ENCODE results near the gene BMPER. TPM values are rescaled to one million over a fixed set of nuclear protein-coding genes. Genes with fewer than 3 reads are reported as not detected.

Gene BMPER
- total RNA-seq, 1 donor from 2014 or later = not detected

GRCh38 chr7:33940503-33940902, 35.2 kb downstream of the BMPER start:
- CTCF ChIA-PET = no interaction called here
- no peak overlapping the region for H3K4me3 Mint-ChIP-seq
- POLR2A ChIA-PET = no interaction called here

GRCh38 chr7:33941418-33941817, 36.1 kb downstream of the BMPER start:
- CTCF ChIA-PET = no interaction called here

More at GRCh38 chr7:33940503-33940902, 35.2 kb downstream of the BMPER start:
- Mint-ChIP-seq H3K9me3 (no peaks in the 10 kb centered on the region), H3K4me1 (no peaks in the 10 kb centered on the region), H3K36me3 (ENCODE audit: low read depth) (no peaks in the 10 kb centered on the region), H3K27ac (no peak overlapping the region), H3K27me3 (no peaks in the 10 kb centered on the region)
- DNase-seq (no peak), ATAC-seq (ENCODE audit: low read depth) (no peak)
- intact Hi-C loops (cut with micrococcal nuclease) = no loop called here
- TF ChIP-seq CTCF (IDR thresholded peaks at IDR 0.05) = no peak

GRCh38 chr7:33946094-33946699, 40.9 kb downstream of the BMPER start:
- no peaks in the 10 kb centered on the region for H3K36me3 Mint-ChIP-seq (ENCODE audit: low read depth)
- no peak for TF ChIP-seq CTCF (IDR thresholded peaks at IDR 0.05)
- H3K4me1 Mint-ChIP-seq = no peaks in the 10 kb centered on the region
- ATAC-seq (ENCODE audit: low read depth) (no peak), DNase-seq (no peak)
- H3K9me3 Mint-ChIP-seq = peaks cover 4% of the 10 kb centered on the region
- ChIA-PET CTCF (no interaction called here), POLR2A (no interaction called here)
- no peak overlapping the region for H3K4me3 Mint-ChIP-seq
- intact Hi-C loops (cut with micrococcal nuclease) = no loop called here
- no peak overlapping the region for H3K27ac Mint-ChIP-seq
- peaks cover 6% of the 10 kb centered on the region for H3K27me3 Mint-ChIP-seq

More at GRCh38 chr7:33941418-33941817, 36.1 kb downstream of the BMPER start:
- POLR2A ChIA-PET = no interaction called here
- intact Hi-C loops (cut with micrococcal nuclease) = no loop called here
- ATAC-seq (ENCODE audit: low read depth) = no peak
- Mint-ChIP-seq H3K4me1 (no peaks in the 10 kb centered on the region), H3K27ac (no peak overlapping the region), H3K36me3 (ENCODE audit: low read depth) (no peaks in the 10 kb centered on the region), H3K27me3 (peaks cover 6% of the 10 kb centered on the region), H3K9me3 (no peaks in the 10 kb centered on the region), H3K4me3 (no peak overlapping the region)
- DNase-seq = no peak
- no peak for TF ChIP-seq CTCF (IDR thresholded peaks at IDR 0.05)

GRCh38 chr7:33950047-33950714, 44.8 kb downstream of the BMPER start:
- Mint-ChIP-seq H3K36me3 (ENCODE audit: low read depth) (no peaks in the 10 kb centered on the region), H3K9me3 (peaks cover 4% of the 10 kb centered on the region), H3K4me3 (no peak overlapping the region), H3K4me1 (no peaks in the 10 kb centered on the region), H3K27me3 (peaks cover 6% of the 10 kb centered on the region), H3K27ac (no peak overlapping the region)
- ChIA-PET CTCF (no interaction called here), POLR2A (no interaction called here)
- DNase-seq (no peak), ATAC-seq (ENCODE audit: low read depth) (no peak)
- intact Hi-C loops (cut with micrococcal nuclease) = no loop called here
- TF ChIP-seq CTCF (IDR thresholded peaks at IDR 0.05) = no peak

- peaks cover 4% of the 10 kb centered on the region for H3K9me3 Mint-ChIP-seq
- no peaks in the 10 kb centered on the region for H3K27me3 Mint-ChIP-seq
- ChIA-PET CTCF (no interaction called here), POLR2A (no interaction called here)
- no peak for TF ChIP-seq CTCF (IDR thresholded peaks at IDR 0.05)
- H3K4me1 Mint-ChIP-seq = no peaks in the 10 kb centered on the region
- no peak overlapping the region for H3K4me3 Mint-ChIP-seq
- no peak for ATAC-seq (ENCODE audit: low read depth)
- no peaks in the 10 kb centered on the region for H3K36me3 Mint-ChIP-seq (ENCODE audit: low read depth)
- intact Hi-C loops (cut with micrococcal nuclease) = no loop called here
- no peak overlapping the region for H3K27ac Mint-ChIP-seq
- DNase-seq = no peak
Measured at GRCh38 chr7:33952824-33953223, 47.5 kb downstream of the BMPER start.

All from activated B cell treated with CpG ODN at 0.5 μM for 24 hours (primary cell).